Stimulated activated CD4-positive, alpha-beta T cell treated with anti-CD3 and anti-CD28 coated beads, Interleukin-1b, Interleukin-23, amount 100 ng/mL, for 48 hours (primary cell): Measurements from ENCODE around the gene HHAT.
"Not testable (repeated sequence)": the region's sequence is repeated elsewhere in the genome, so short reads cannot be mapped to it uniquely, and the experiment has no call there.

Source experiments
- DNase-seq: peaks from one replicate; pipeline ENCODE4 v3.0.0-alpha.2; 2020

The HHAT gene

GRCh38 chr1:210315529-210315928, 13.2 kb upstream of the HHAT start:
- DNase-seq = no peak

GRCh38 chr1:210321131-210321530, 7.6 kb upstream of the HHAT start:
- DNase-seq = no peak

DNA sequence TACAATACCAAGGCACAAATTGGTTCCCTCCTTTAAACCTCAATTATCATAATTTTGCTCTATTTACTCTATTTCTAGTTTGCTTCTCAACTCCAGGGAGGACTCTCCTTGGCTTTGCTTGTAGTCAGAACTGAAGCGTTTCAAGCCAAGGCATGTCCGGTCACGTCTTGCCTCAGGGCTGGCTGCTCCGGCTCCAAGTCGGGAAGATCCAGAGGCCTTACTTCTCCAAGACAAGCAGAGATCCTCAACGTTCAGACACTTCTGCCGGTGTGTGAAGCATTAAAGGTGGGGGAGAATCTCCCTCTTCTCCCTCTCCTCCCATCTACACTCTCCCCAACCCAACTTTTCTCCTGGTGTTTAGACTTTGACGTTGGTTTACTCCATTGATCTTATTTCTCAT, 7.2 kb upstream of the HHAT start:
- DNase-seq = no peak

GRCh38 chr1:210323957-210324356, 4.7 kb upstream of the HHAT start:
- no peak for DNase-seq

DNA sequence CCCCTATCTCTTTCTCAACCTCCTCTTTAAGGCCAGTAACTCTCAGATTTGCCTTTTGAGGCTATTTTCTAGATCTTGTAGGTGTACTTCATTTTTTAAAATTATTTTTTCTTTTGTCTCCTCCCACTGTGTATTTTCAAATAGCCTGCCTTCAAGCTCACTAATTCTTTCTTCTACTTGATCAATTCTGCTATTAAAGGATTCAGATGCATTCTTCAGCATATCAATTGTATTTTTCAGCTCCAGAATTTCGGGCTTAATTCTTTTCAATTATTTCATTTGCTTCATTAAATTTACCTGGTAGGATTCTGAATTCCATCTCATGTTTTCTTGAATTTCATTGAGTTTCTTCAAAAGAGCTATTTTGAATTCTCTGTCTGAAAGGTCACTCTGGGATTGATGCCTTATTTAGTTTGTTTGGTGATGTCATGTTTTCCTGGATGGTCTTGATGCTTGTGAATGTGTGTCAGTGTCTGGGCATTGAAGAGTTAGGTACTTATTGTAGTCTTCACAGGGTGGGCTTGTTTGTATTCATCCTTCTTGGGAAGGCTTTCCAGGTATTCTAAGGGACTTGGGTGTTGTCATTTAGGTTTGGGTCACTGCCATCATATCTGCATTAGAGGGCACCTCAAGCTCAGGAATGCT, 3.6 kb upstream of the HHAT start:
- DNase-seq = no peak

DNA sequence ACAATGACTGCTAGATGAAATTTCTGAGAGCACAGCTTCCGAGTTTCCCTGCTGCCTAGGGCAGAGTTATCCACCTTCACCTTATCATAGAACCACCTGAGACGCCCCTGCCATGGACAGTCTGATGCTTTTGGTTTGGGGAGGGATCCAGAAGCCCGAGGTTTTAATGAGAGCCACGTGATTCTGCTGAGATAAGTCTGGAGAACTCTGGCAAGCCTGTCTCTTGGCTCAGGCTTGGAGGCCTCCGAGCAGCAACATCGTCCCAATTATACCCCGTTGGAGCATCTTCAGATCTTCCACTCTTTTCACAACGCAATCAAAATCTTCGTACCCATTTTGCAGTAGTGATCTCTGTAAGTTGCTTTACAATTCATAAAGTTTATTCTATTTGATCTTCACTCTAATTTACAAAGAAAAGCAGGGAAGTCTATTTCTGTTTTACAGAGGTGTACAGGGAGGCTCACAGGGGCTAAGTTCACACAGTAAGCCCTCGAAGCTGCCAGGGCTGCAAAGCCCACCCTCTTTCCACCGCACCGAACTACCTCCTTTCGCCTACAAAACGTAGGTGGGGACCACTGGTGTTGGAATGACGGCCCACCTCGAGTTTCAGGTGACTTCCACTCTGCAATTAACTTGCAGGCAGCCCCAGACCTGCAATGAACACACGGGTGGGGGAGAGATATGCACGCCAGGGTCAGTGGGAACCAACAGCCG, 513 bp upstream of the HHAT start:
- no peak for DNase-seq

DNA sequence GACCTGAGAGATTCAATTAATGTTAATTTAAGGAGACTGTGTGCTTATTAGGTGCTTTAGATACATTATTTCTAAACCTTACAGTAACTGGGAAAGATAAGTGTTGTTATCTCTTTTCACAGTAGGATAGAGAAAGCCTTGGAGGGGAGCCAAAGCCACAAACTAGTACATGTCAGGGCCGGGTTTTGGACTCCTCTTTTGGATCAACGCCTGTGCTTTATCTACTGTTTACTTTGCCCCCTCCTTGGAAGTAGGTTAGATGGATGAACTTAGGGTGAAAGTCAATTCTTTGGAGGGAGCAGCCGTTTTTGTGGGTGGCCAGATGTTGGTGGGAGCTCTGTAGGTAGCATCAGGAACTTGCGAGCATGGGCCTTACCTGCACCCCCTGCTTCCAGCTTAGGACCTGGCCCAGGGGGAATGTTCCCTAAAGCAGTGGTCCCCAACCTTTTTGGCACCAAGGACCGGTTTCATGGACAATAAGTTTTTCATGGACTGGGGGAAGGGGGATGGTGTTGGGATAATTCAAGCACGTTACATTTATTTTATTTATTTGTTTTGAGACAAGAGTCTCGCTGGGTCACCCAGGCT, 1.7 kb downstream of the HHAT start:
- no peak for DNase-seq

GRCh38 chr1:210332233-210332632, 3.5 kb downstream of the HHAT start:
- peak; percentile 22 for DNase-seq

GRCh38 chr1:210332719-210333398, 4.2 kb downstream of the HHAT start:
- peak; percentile 81 for DNase-seq

DNA sequence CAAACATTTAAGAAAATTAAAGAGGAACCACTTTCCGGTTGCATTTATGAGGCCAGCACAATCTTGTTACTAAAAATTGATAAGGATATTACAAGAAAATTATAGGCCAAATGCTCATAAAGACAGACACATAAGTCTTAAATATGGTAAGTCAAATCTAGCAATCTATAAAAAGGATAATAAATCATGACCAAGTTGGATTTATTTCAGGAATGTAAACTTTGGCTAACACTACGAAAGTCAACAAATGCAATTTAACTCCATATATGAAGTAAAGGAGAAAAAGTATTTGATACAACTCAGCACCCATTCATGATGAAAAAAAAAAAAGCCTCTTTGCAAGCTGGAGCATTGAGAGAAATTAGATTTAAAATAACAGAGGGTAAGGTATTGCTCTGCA, 6.3 kb downstream of the HHAT start:
- DNase-seq = no peak

DNA sequence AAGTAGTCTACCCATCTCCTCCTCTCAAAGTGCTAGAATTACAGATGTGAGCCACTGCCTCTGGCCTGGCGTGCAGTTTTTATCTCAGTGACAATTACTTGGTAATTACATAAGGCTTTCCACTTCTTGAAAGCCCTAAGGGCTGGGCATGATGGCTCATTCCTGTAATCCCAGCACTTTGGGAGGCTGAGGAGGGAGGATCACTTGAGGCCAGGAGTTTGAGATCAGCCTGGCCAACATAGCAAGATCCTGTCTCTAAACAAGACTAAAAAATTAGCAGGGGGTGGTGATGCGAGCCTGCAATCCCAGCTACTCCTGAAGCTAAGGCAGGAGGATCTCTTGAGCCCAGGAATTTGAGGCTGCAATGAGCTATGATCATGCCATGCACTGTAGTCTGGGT, 7.7 kb downstream of the HHAT start:
- no peak for DNase-seq

DNA sequence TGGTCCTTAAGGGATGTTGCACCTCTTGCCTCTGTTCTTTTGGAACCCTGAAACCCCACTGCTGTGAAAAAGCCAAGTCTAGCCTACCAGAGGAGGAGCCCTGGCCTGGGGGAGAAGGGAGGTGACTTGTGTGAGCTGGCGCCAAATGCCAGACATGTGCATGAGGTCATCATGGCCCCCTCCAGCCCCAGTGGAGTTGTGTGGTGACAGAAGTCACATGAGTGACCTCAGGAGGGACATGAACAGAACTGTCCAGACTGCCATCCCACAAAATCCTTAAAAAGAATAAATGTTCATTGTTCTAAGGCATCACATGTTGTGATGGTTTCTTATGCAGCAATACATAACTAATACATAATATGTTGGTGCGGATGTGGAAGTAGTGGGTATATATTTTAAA, 10.8 kb downstream of the HHAT start:
- DNase-seq = no peak

DNA sequence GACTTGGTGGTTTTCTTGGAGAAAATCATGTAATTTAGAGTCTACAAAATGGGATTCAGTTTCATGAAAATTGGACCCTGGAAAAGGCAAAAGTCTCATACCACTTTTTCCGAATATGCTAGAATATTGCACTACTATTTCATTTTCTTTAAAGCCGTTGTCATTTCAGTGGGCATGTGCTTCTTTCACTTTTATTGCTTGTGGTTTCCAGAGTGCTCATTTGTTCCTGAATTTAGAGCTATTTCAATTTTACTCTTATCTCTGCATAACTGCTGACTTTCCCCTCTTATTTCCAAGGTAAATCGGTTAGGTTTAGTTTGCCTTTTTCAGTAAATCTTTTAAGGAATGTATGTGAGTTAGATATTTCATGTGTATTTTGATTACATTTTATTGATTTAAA, 11.6 kb downstream of the HHAT start:
- DNase-seq = no peak

GRCh38 chr1:210340841-210341240, 12.1 kb downstream of the HHAT start:
- DNase-seq = no peak

DNA sequence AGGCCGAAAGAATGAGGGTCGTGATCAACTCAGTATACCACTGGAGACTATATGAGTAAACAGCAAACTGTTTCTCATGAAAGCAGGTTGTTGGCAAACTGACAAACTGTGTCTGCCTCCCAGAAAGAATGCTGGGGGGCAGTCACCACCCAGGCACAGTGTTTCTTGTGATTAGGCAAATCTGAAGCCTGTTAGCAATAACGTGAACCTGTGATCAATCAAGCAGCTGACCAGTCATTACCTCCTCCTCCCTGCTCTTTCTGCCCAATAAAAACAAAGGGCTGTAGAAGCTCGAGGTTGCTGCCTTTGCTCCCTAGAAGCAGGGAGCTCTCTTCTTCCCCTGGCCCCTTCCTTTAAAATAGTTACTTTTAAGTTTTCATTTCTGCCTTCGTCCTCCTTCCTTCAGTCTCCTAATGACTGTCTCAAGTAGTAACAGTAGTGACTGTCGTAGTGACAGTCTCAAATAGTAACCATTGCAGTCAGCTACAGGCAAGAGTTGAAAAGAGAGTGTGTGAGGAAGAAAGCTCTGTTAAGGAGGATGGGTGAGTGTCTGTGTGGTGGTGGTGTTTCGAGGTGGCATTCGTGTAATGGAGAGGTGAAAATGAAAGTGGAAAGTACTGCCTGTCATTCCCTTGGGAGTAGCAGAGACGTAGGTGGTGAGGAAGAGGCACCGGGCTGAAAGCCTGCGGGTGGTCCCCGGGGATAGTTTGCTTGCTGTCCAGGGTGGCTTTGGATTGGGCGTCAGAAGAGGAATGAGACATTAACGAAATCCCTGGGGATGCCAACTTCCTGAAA, 14.5 kb downstream of the HHAT start:
- no peak for DNase-seq

GRCh38 chr1:210344706-210345105, 16.0 kb downstream of the HHAT start:
- DNase-seq = no peak

- DNase-seq = no peak
Measured at GRCh38 chr1:210347112-210347511, 18.4 kb downstream of the HHAT start.

GRCh38 chr1:210351496-210351895, 22.8 kb downstream of the HHAT start:
- DNase-seq = no peak

GRCh38 chr1:210352575-210352974, 23.9 kb downstream of the HHAT start:
- DNase-seq = no peak

- DNase-seq = not testable (repeated sequence)
Measured at GRCh38 chr1:210354305-210354704, 25.6 kb downstream of the HHAT start.

DNA sequence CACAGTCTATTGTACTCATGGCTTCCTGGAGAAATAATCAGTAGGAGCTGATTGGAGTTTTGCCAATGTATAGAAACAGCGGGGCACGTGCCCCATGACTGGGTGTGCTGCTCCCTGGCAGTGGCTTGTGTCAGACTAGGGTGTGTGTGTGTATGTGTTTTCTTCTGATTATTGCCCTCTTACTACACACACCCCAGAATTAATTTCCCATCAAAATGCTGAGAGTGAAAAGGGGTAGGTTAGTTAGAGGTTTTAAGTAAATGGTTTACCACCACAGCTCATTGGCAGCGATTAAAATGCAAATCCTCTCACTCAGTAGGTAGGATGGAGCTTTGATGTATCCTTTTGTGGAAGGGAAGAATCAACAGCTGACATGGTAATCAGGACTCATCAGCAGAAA, 29.9 kb downstream of the HHAT start:
- DNase-seq = no peak

DNA sequence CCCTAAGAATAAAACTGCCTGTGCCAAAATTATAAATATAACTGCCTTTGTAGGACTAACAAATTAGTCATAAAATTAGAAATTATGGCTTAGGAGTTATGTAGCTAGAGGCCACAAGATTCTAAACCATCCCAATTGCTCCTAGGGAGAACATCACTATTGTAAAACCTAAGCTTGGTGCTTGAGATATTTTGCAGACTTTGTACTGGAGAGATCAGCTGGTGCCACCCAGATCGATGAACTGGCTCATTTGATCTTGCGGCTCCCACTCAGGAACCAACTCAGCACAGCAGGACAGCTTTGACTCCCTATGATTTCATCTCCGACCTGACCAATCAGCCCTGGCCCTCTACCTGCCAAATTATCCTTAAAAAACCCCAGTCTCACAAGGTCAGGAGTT, 30.6 kb downstream of the HHAT start:
- no peak for DNase-seq

DNA sequence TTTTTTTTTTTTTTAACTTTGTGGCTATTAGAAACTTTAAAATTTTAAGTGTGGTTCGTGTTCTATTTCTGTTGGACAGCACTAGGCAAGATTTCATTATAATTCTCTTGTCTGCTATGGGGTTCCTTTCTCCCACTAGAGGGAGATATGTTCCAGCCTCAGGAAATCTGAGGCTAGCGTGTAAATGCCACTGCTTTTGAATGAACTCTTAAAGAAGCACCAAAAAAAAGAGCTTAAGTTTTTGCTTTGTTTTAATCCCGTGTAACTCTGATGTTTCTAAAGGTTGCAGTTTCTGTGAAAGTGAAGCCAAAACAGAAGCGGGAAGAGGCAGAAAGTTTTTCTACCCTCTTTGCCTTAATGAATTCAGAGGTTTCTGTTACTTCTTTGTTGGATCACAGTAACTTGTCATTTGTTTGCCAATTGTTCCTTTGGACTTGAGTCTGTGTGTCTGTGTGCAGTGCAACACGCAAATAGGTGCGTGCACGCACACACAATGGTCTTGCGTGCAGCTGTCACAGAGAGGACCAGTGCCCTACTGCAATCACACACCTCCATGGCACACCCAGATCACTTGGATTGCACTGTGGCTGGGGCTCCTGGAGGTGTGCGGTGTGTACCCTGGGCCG, 32.3 kb downstream of the HHAT start:
- no peak for DNase-seq
